Karpas-422 (cell line): Measurements from ENCODE around the gene CASZ1. TPM values are rescaled to one million over a fixed set of nuclear protein-coding genes. Genes with fewer than 3 reads are reported as not detected.

Source experiments
- DNase-seq: peaks from one replicate; pipeline ENCODE4 v3.0.0-alpha.2; 2015
- H2AFZ ChIP-seq: fragments of 200-600 bp; sonication (generic); 2 replicates; pipeline ENCODE4 v1.6.1; 2014; ENCODE audit warnings: antibody characterized with exemption, low read length, mixed read lengths
- H3K27ac ChIP-seq: fragments of 200-600 bp; sonication (generic); 2 replicates; pipeline ENCODE4 v1.5.1; 2014; ENCODE audit warnings: mild to moderate bottlenecking, low read length, moderate library complexity
- H3K27me3 ChIP-seq: fragments of 200-600 bp; sonication (generic); 2 replicates; pipeline ENCODE4 v1.6.1; 2014; ENCODE audit warnings: low read length, mixed read lengths
- H3K36me3 ChIP-seq: fragments of 200-600 bp; sonication (generic); 2 replicates; pipeline ENCODE4 v1.6.1; 2014; ENCODE audit warnings: low read length, mixed read lengths; ENCODE audit not compliant: insufficient read depth
- H3K4me1 ChIP-seq: fragments of 200-600 bp; sonication (generic); 2 replicates; pipeline ENCODE4 v1.6.1; 2014; ENCODE audit warnings: mild to moderate bottlenecking, low read length, mixed read lengths
- H3K4me2 ChIP-seq: fragments of 200-600 bp; sonication (generic); 2 replicates; pipeline ENCODE4 v1.6.1; 2014; ENCODE audit warnings: low read length, low read depth, mild to moderate bottlenecking; ENCODE audit not compliant: poor library complexity, severe bottlenecking
- H3K4me3 ChIP-seq: fragments of 200-600 bp; sonication (generic); 2 replicates; pipeline ENCODE4 v1.5.1; 2014; ENCODE audit warnings: mild to moderate bottlenecking, antibody characterized with exemption, low read length, mixed read lengths
- H3K79me2 ChIP-seq: fragments of 200-600 bp; sonication (generic); 2 replicates; pipeline ENCODE4 v1.6.1; 2014; ENCODE audit warnings: mild to moderate bottlenecking, low read length, mixed read lengths
- H3K9ac ChIP-seq: fragments of 200-600 bp; sonication (generic); 2 replicates; pipeline ENCODE4 v1.6.0; 2014; ENCODE audit warnings: low read length
- H3K9me2 ChIP-seq: fragments of 200-600 bp; sonication (generic), shearing (Covaris generic); replicated peaks from 2 replicates; pipeline ENCODE4 v1.6.0; 2014; ENCODE audit warnings: mild to moderate bottlenecking, low read length, moderate library complexity; ENCODE audit not compliant: insufficient read depth
- H3K9me3 ChIP-seq: fragments of 300-700, 200-600 bp; sonication (generic); 2 replicates; pipeline ENCODE4 v1.6.1; 2014; ENCODE audit warnings: low read length, mixed read lengths
- H4K20me1 ChIP-seq: fragments of 200-600 bp; sonication (generic); 2 replicates; pipeline ENCODE4 v1.6.1; 2014; ENCODE audit warnings: mild to moderate bottlenecking, antibody characterized with exemption, low read length, low read depth; ENCODE audit not compliant: insufficient read depth
- total RNA-seq: library from RNA; depleted of rRNA; stranded (reverse); fragments of >200 nt; shearing (Covaris generic); gene quantifications from 2 replicates; pipeline ENCODE4 v1.2.3, GENCODE V29; 2014; ENCODE audit warnings: low replicate concordance

The CASZ1 gene
- total RNA-seq, 1 experiment from 2014 or later, result 1.3 TPM

- H2AFZ ChIP-seq, result no peak overlapping the region
- H3K79me2 ChIP-seq, result no peaks in the 10 kb centered on the region
- H3K27me3 ChIP-seq, result no peaks in the 10 kb centered on the region
- H3K27ac ChIP-seq, result no peak overlapping the region
- no peak for DNase-seq
- no peaks in the 10 kb centered on the region for H4K20me1 ChIP-seq
- no peak overlapping the region for H3K4me3 ChIP-seq
- H3K36me3 ChIP-seq, result no peaks in the 10 kb centered on the region
- no peaks in the 10 kb centered on the region for H3K4me1 ChIP-seq
- H3K9me2 ChIP-seq, result no peaks in the 10 kb centered on the region
- H3K9ac ChIP-seq, result no peak overlapping the region
- no peaks in the 10 kb centered on the region for H3K9me3 ChIP-seq
- no peak overlapping the region for H3K4me2 ChIP-seq
Observed at GRCh38 chr1:10639775-10640578, 156.5 kb downstream of the CASZ1 start.

GRCh38 chr1:10639011-10639774, 157.3 kb downstream of the CASZ1 start:
- no peak overlapping the region for H3K9ac ChIP-seq
- H3K27ac ChIP-seq, result no peak overlapping the region
- H3K27me3 ChIP-seq, result no peaks in the 10 kb centered on the region
- no peak for DNase-seq
- H3K4me2 ChIP-seq, result no peak overlapping the region
- H3K9me3 ChIP-seq, result no peaks in the 10 kb centered on the region
- no peaks in the 10 kb centered on the region for H3K79me2 ChIP-seq
- H3K4me3 ChIP-seq, result no peak overlapping the region
- no peaks in the 10 kb centered on the region for H4K20me1 ChIP-seq
- H3K36me3 ChIP-seq, result no peaks in the 10 kb centered on the region
- no peaks in the 10 kb centered on the region for H3K4me1 ChIP-seq
- H3K9me2 ChIP-seq, result no peaks in the 10 kb centered on the region
- H2AFZ ChIP-seq, result no peak overlapping the region

DNA sequence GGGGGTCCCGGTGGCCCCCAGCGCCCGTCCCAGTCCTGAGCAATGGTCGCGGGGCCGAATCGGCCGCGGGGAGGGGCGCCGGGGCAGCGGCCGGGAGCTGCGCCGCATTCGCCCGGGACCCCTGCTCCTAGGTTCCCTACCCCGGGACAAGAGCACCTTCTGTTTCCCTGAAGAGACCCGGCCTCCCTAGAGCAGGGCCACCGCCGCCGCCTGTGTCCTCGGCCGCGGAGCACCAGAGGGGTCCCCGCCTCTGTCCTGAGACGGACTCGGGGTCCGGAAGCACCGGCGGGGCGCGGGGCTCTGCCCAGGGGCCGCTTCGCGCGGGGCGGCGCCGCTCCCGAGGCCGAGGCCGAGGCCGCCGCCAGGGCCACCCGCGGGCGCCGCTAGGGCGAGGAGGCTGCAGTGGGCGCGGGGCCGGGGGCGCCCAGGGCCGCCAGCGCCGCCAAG, 157.9 kb downstream of the CASZ1 start:
- H3K4me1 ChIP-seq, result no peaks in the 10 kb centered on the region
- H3K9ac ChIP-seq, result no peak overlapping the region
- H3K4me2 ChIP-seq, result no peak overlapping the region
- DNase-seq, result no peak
- H2AFZ ChIP-seq, result no peak overlapping the region
- no peak overlapping the region for H3K4me3 ChIP-seq
- no peak overlapping the region for H3K27ac ChIP-seq
- H4K20me1 ChIP-seq, result no peaks in the 10 kb centered on the region
- H3K9me3 ChIP-seq, result no peaks in the 10 kb centered on the region
- no peaks in the 10 kb centered on the region for H3K79me2 ChIP-seq
- no peaks in the 10 kb centered on the region for H3K27me3 ChIP-seq
- H3K36me3 ChIP-seq, result no peaks in the 10 kb centered on the region
- H3K9me2 ChIP-seq, result no peaks in the 10 kb centered on the region

DNA sequence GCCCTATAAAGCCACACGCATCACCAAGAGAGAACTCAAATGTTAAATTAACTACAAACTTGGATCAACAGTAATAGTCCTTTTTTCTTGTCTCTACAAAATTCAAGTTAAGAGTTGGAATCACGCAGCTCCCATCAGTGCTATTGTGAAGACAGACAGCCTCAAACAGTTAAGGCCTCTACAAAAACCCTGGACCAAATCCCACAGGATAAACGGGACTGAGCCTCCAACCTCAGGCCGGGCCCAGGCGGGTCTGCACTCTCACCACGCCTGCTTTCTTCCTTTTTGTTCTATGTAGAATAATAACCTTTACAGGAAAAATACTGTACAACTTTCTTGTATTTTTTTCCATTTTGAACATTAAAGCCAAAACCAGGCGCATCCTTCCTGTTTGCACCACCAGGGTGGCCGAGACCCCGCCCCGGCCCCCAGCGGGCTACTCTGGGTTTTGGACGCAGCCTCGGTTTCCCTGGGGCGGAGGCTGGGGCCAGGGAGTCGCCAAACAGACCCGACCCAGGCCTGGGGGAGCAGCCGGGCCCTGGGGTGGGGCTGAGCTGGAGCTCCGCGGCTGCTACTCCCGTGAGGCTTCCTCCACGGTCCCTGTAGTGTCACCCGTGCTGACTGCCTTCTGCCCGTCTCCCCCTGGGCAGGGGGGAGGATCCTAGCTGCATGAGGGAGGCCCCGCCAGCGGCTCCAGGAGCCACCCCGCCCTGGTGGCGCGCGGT, 158.4 kb downstream of the CASZ1 start:
- H3K27me3 ChIP-seq, result no peaks in the 10 kb centered on the region
- H3K4me1 ChIP-seq, result no peaks in the 10 kb centered on the region
- no peaks in the 10 kb centered on the region for H3K9me2 ChIP-seq
- H3K9ac ChIP-seq, result no peak overlapping the region
- H3K9me3 ChIP-seq, result no peaks in the 10 kb centered on the region
- no peak for DNase-seq
- H3K79me2 ChIP-seq, result no peaks in the 10 kb centered on the region
- H2AFZ ChIP-seq, result no peak overlapping the region
- H4K20me1 ChIP-seq, result no peaks in the 10 kb centered on the region
- no peak overlapping the region for H3K4me3 ChIP-seq
- H3K36me3 ChIP-seq, result no peaks in the 10 kb centered on the region
- no peak overlapping the region for H3K27ac ChIP-seq
- H3K4me2 ChIP-seq, result no peak overlapping the region

DNA sequence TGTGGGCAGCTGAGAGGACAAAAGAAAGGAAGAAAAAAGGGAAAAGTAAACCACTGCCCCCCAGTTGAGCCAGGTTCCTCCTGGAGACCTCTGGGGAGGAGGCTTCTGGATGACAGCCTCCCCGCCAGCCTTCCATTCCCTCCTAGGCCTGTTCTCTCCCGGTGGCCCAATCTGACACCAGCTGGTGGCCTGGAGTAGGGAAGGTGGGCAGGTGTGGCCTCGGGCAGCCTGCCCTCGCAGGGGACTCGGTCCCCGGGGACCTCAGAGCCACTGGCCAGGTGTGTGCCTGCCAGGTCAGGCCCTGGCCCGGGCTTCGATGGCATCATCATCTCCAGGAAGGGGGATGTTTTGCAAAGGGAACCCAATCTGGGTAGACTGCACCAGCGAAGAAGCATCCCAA, 159.0 kb downstream of the CASZ1 start:
- H3K9ac ChIP-seq, result no peak overlapping the region
- no peak overlapping the region for H3K4me3 ChIP-seq
- H2AFZ ChIP-seq, result no peak overlapping the region
- no peaks in the 10 kb centered on the region for H4K20me1 ChIP-seq
- H3K4me2 ChIP-seq, result no peak overlapping the region
- no peaks in the 10 kb centered on the region for H3K9me2 ChIP-seq
- H3K27ac ChIP-seq, result no peak overlapping the region
- no peaks in the 10 kb centered on the region for H3K9me3 ChIP-seq
- no peaks in the 10 kb centered on the region for H3K79me2 ChIP-seq
- H3K4me1 ChIP-seq, result no peaks in the 10 kb centered on the region
- H3K27me3 ChIP-seq, result no peaks in the 10 kb centered on the region
- DNase-seq, result no peak
- no peaks in the 10 kb centered on the region for H3K36me3 ChIP-seq

DNA sequence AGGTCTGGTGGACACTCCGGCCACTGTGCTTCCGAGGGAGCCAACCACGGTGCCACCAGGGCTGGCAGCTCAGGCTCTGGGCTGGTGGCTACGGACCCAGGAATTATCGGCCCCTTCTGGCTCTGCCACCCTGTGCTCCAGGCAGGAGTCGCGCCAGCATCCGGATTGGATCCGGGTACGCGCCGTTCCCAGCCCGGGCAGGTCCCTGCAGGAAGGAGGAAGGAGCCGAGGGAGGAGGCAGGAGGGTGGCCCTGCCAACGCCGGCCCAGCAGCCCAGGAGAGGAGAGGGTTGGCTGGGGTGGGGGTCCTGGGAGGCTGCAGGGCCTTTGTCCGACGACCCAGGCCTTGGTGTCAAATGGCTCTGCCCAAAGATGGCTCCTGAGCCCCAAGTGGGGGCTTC, 160.5 kb downstream of the CASZ1 start:
- H2AFZ ChIP-seq, result no peak overlapping the region
- H3K4me1 ChIP-seq, result no peaks in the 10 kb centered on the region
- no peaks in the 10 kb centered on the region for H3K79me2 ChIP-seq
- H3K9me3 ChIP-seq, result no peaks in the 10 kb centered on the region
- no peak overlapping the region for H3K27ac ChIP-seq
- H3K9ac ChIP-seq, result no peak overlapping the region
- H3K4me3 ChIP-seq, result no peak overlapping the region
- no peaks in the 10 kb centered on the region for H3K27me3 ChIP-seq
- no peak for DNase-seq
- no peaks in the 10 kb centered on the region for H3K9me2 ChIP-seq
- H3K4me2 ChIP-seq, result no peak overlapping the region
- H4K20me1 ChIP-seq, result no peaks in the 10 kb centered on the region
- H3K36me3 ChIP-seq, result no peaks in the 10 kb centered on the region

GRCh38 chr1:10635085-10635896, 161.2 kb downstream of the CASZ1 start:
- Histone ChIP-seq H3K27ac (no peak overlapping the region), H3K4me3 (no peak overlapping the region), H3K27me3 (no peaks in the 10 kb centered on the region), H3K4me2 (no peak overlapping the region), H3K36me3 (no peaks in the 10 kb centered on the region), H3K79me2 (no peaks in the 10 kb centered on the region), H3K4me1 (no peaks in the 10 kb centered on the region), H3K9me3 (no peaks in the 10 kb centered on the region), H2AFZ (no peak overlapping the region), H3K9ac (no peak overlapping the region), H4K20me1 (no peaks in the 10 kb centered on the region), H3K9me2 (no peaks in the 10 kb centered on the region)
- DNase-seq, result no peak
